GM12892 (cell line): Measurements from ENCODE around the gene AAK1.
A peak's percentile ranks its signal among the peaks of the same experiment; 100 is the strongest.

ENCODE experiments used
- DNase-seq: peaks from one replicate; pipeline ENCODE4 v3.0.0; 2011; ENCODE audit not compliant: insufficient read length
- FAIRE-seq: peaks from 2 replicates; lab custom pipeline; 2011; peaks lifted over from hg19 to GRCh38; lab: Jason Lieb, UNC
- POLR2A ChIP-seq: IDR thresholded peaks from 2 replicates; pipeline ENCODE4 v1.6.1; 2011; ENCODE audit warnings: low read depth, low read length, control low read depth
- POLR2AphosphoS5 ChIP-seq: IDR thresholded peaks from 2 replicates; pipeline ENCODE4 v1.6.1; 2011; ENCODE audit warnings: low read depth, low read length, control low read depth
- TAF1 ChIP-seq: IDR thresholded peaks from 2 replicates; pipeline ENCODE4 v1.6.1; 2011; ENCODE audit warnings: low read depth, mild to moderate bottlenecking, control low read depth, low read length, borderline replicate concordance

Gene AAK1

DNA sequence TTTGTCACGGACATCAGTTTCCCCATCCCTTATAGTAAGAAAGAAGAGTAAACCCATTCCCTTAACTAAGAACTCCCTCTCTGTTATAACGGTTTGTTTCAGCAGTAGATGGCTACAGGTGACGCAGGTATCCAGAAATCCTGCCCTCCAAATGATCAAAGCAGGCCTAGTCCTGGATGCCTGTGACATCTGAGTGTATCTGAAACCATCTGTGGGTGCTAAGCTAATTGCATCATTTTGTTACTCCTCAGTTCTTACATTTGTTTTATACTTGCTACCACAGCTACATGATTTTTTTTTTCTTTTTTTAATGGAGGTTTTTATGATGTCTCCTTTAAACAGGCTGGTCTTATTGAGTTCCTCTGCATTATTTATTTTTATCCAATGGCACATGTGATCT lies 55.1 kb downstream of the AAK1 start:
- no peak for TF ChIP-seq TAF1
- no peak for TF ChIP-seq POLR2AphosphoS5
- TF ChIP-seq POLR2A: no peak
- no peak for FAIRE-seq
- no peak for DNase-seq

DNA sequence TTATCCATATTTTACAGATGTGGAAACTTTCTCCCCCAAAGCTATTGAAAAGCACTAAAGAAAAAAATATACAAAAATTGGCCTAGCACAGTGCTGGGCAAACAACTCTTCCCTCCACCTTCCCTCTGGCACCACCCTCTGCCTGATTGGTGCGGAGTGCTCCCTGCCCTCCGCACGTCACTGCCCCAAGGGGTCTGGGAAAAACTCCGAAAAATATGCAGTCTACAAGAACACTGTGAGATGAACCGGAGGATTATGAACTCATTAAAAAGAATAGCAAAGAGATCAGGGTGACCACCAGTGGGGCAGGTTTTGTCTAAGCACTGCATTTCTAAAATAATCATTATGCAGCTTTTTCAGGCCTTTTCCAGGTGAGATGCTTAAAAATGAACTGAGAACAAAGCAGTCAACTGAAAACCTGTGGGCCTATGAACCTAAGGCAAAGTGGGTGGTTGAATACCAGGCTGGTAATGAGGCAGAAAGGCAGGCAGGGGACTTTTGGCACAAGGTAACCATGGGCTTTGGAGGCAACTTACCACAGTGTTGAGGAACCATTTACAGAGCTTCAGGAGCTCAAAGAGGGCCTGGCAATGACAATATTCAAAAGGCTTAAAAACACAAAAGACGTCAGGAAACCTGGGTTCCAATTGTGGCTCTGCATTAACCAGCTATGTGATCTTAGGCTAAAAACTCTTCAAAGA lies 57.5 kb downstream of the AAK1 start:
- DNase-seq (no peak), FAIRE-seq (no peak)
- TF ChIP-seq POLR2A (no peak), TAF1 (no peak), POLR2AphosphoS5 (no peak)

DNA sequence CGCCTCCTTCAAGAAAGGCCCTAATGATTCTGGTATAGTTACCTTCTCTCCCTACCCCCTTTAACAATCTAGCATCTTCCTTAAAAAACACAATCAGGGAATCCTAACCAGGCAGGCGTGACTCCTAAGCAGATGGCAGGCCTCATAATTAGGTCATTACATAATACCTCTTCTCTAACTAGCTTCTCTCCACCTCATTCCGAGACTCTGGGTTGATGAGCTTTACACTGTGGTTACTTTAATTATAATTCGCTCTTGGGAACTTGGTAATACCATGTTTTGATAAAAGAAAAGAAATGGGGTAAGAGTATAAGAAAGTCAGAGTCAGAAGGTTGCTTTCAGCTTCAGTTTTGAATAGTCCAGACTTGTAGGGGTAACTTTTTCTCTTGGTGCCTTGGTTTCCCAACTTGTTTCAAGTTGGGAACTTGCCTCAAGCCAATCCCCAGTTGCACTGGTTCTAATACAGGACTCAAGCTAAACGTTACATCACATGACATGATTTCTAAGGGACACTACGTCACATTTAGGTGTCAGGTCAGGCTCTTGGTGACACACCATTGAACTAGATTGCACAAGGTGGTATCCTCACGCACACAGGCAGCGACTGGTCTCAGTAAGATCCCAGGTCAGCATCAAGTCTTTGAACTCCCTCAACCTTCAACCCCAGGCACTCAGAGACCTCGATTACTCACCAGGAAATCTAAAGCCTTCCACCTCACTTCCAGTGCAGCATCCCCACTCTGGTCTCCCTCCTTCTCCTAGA lies 59.2 kb downstream of the AAK1 start:
- TF ChIP-seq TAF1 (no peak), POLR2AphosphoS5 (no peak), POLR2A (no peak)
- DNase-seq (no peak), FAIRE-seq (no peak)

DNA sequence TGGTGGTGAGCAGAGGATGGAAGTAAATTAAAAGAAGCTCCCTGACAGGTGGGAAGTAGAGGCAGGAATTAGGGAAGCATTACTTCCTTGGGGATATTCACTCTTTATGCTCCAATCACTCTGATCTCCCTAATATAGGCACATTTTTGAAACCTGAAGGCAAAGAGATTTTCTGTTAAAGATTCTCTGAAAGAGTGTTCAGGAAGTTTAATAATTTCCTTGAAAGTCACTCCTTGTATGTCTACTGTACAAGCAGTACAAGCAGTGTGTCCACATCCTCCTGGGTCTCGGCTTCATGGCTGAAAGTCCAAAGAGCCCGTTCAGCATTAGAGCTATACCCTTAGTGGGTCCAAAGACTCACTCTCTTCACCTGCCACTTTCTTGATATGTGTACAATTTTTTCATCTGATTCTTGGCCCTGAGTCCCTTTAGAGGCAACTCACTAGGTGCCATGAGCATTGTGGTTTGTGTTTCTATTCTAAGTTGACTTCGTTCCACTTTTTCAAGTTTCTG lies 60.2 kb downstream of the AAK1 start:
- no peak for TF ChIP-seq POLR2AphosphoS5
- no peak for TF ChIP-seq POLR2A
- no peak for TF ChIP-seq TAF1
- no peak for DNase-seq
- FAIRE-seq: no peak

DNA sequence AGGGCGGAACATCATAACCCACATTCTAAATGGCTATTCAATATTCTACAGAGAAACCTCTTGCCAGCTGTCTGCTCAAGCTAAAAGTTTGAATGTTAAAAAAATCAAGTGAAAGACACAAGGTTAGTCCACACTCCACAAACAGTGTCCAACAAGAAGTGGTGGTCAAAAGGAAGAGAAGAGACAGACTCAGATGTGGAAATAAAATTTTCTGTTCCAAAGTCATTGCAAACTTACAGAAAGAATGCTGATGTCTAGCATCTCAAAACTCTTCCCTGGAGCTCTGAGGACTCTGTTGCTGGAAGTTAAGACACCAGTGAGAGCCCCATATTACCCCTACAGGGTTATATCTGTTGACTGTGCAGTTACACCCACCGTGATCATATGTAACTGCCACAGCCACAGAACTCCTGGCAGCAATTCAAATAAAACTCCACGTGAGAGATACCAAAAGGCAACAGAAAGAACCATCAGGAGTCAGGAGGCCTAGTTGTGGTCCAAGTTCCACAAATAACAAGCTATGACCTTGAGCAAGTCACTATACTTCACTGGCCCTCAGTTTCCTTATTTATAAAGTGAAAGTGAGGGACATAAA lies 60.9 kb downstream of the AAK1 start:
- FAIRE-seq: peak; percentile 83
- no peak for TF ChIP-seq POLR2A
- no peak for TF ChIP-seq POLR2AphosphoS5
- no peak for TF ChIP-seq TAF1
- DNase-seq: no peak

DNA sequence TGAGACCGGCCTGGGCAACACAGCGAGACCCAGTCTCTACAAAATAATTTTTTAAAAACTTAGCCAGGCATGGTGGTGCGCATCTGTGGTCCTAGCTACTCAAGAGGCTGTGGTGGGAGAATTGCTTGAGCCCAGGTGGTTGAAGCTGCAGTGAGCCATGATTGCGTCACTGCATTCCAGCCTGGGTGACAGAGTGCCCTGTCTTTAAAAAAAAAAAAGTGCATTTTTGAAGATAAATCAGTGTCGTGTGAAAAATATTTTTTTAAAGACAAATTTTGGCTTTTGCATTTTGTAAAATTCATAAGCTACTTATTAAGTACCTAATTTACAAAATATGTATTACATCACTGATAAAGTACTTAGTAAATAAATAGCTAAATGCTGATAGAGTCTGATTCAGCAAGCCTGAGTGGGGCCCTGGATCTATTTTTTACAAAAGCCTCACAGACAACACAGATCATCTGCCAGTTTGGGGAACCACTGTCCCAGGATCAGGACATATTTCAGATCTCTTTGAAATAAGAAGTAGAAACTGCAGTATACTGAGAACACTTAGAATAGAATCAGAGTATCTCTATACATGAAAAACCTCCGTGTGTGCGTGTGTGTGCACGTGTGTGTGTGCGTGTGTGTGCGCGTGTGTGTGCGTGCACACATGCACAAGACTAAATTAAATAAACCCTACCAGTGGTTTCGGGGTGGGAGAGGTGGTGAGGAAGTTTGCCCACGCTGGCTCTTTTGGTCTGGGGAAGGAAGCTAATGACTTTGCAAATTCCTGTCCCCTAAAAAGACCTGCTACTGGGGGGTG lies 61.6 kb downstream of the AAK1 start:
- FAIRE-seq (no peak), DNase-seq (no peak)

DNA sequence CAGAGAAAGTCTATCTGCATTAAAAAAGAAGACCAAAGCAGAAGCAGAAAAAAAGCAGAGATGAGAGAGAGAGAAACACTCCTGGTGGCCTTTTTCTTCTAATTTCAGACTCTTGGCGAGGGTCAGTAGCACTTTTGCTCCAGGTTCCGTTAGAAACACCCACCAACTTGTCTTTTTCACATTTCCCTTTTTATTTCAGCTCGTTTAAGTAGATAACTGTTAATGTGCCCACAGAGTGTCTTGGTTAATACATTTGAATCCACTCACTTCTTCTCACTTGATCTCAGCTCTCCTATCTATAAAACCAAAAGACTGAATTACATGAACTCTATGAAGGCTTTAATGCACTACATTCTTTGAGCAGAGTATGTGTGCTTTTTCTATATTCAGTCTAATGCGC lies 63.1 kb downstream of the AAK1 start:
- FAIRE-seq (no peak), DNase-seq (no peak)
- no peak for TF ChIP-seq POLR2AphosphoS5
- no peak for TF ChIP-seq POLR2A
- no peak for TF ChIP-seq TAF1

More for the DNA sequence above, 61.6 kb downstream of the AAK1 start:
- TF ChIP-seq POLR2AphosphoS5: no peak
- TF ChIP-seq POLR2A: no peak
- TF ChIP-seq TAF1: no peak

DNA sequence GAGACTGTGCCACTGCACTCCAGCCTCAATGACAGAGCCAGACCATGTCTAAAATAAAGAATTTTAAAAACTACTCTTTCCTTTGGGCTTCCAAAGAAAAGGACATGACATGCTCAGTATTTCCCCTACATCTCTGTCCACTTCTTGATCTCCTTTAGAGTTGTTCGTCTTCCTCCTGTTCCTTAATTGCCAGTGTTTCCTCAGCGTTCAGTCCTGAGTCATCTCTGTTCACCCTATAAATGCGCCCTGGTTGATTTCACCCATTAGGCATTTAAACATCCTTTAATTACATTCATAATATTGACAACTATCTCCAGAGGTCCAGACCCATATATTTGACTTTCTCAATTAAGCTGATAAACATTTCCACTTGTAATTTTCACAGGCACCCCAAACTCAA lies 64.0 kb downstream of the AAK1 start:
- DNase-seq: no peak
- TF ChIP-seq POLR2A (no peak), POLR2AphosphoS5 (no peak), TAF1 (no peak)
- FAIRE-seq: no peak

DNA sequence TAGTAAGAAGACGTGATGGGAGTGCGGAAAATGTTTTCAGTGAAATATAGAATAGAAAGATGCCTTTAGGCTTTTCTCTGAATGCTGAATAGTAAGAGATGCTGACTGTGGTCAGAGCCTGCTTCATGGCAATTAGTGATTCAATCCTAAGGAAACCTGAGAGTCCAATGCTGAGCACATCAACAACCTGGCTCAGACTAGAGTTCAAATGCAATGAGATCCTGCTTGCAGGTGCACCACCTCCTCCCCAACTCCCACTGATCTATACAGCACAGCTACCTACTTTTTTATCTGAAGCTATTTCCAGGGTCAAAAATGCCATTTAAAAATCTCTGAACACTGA lies 65.4 kb downstream of the AAK1 start:
- FAIRE-seq: no peak
- DNase-seq: no peak
- TF ChIP-seq TAF1 (no peak), POLR2A (no peak), POLR2AphosphoS5 (no peak)

DNA sequence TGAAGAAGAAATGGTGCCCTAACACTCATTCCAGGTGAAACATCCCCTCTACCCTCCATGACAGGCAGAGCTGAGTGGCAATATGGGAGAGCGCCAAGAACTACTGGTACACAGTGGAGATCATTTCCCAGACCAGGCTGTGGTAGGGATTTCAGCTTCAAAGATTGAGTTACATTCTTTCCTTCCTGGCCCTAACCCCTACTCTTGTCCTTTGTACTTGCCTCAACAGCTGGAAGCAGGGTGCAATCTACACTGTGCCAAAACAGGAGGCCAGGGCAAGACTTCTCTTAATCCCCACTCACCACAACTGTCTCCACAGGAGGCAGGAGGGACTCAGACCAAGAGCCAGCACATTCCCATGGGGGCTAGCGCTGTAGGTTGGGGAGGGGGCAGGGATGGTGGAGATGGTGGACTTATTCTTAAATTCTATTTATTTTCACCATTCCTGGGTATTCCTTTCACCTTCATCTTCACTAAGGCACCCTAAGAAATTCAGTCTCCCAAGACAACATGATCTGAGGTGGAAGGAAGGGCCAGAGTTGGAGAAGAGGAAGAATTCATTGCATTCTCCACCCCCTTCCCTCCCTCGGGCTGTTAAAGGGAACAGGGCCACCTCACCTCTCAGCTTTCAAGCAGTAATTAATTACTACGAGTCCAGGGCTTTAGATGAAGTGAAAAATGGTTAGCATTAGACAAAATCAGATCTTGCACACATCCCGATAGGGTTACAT lies 65.9 kb downstream of the AAK1 start:
- DNase-seq (no peak), FAIRE-seq (no peak)
- TF ChIP-seq POLR2A (no peak), POLR2AphosphoS5 (no peak)

DNA sequence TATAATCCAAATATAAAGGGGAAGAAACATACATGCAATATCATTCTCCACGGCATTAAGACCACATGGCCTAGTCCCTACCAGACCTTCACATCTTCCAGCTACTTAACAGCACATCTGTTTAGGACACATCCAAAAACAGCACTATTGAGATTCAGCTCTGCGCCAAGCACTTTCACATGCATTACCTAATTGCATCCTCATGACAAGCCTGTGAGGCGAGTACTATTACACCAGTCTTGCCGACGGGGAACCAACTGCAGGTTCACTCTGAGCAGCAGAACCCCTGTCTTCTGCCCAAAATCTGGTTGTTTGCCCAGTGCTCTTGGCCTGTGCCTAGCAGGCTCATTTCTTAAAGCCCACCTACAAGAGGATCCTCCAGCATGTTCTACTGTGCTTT lies 66.7 kb downstream of the AAK1 start:
- FAIRE-seq: no peak
- TF ChIP-seq POLR2A (no peak), POLR2AphosphoS5 (no peak)
- DNase-seq: no peak
